HG03469 (cell line): Measurements from ENCODE around the gene METTL9.
"Not testable (repeated sequence)": the region's sequence is repeated elsewhere in the genome, so short reads cannot be mapped to it uniquely, and the experiment has no call there.

Experiments
- ATAC-seq: cut with Tn5 transposase; IDR thresholded peaks from one replicate; pipeline ENCODE4 v1.9.1; 2021; ENCODE audit warnings: mild to moderate bottlenecking, moderate library complexity, moderate number of reproducible peaks; ENCODE audit not compliant: unreplicated experiment

METTL9 gene

GRCh38 chr16:21599122-21600030 lies at the start of gene METTL9:
TSS of gene METTL9 (plus strand) at chr16:21599577. CDS start at chr16:21599734, 157 bp downstream.
- peak; percentile 68 for ATAC-seq

DNA sequence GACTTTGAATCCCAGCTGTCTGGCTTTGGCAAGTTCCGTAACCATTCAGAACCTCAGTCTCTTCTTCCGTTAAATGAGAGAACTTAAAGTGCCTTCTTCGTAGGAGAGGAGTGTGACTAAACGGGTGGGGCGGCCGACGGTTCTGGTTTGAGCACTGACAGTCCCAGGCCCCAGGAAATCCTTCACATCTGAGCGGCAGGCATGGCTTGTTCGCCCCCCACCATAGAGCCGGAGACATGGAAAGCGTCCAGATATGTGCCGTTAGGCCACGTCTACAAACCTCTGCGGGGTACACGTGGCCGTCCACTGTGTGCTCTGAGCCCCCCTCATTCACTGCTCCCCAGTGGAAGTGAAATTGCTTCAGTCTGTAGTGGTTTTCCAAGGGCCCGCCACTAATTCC lies 49.4 kb upstream of the METTL9 start:
- ATAC-seq = not testable (repeated sequence)

DNA sequence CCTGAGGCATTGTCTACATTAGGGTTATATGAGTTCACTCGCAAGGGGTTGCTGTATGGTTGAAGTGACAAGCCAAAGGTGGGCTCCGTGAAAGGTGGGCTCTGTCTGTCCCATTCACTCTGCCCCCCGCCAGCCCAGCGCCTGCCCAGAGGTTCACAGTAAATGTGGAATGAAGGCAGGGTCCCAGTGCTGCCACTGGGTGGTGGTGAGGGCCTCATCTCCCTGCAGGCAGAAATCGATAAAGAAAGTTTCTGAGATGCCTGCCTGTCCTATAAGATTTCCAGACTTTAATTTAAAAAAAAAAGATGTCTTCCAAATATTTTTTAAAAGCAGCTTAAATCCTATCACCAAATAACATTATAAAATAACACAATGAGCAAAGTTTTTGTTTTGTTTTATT lies 48.9 kb upstream of the METTL9 start:
- ATAC-seq = not testable (repeated sequence)

DNA sequence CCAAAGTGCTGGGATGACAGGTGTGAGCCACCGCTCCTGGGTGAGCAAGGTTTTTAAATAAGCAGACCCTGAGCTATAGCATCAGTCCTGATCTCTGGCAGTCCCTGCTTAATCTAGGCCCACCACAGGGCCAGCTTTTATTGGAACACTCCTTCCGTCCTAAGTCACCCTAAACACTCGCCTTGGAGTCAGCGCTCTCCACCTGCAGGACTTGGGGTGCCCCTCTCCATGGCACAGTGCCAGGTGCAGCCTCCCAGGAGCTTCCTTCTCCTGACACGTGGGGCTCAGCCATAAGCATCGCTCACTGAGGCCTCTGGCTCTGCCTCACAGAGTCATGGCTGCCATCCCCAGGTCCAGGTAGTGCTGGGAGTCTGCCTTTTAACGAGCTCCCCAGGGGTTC lies 48.3 kb upstream of the METTL9 start:
- not testable (repeated sequence) for ATAC-seq

GRCh38 chr16:21551600-21551999 lies 47.8 kb upstream of the METTL9 start:
- not testable (repeated sequence) for ATAC-seq

DNA sequence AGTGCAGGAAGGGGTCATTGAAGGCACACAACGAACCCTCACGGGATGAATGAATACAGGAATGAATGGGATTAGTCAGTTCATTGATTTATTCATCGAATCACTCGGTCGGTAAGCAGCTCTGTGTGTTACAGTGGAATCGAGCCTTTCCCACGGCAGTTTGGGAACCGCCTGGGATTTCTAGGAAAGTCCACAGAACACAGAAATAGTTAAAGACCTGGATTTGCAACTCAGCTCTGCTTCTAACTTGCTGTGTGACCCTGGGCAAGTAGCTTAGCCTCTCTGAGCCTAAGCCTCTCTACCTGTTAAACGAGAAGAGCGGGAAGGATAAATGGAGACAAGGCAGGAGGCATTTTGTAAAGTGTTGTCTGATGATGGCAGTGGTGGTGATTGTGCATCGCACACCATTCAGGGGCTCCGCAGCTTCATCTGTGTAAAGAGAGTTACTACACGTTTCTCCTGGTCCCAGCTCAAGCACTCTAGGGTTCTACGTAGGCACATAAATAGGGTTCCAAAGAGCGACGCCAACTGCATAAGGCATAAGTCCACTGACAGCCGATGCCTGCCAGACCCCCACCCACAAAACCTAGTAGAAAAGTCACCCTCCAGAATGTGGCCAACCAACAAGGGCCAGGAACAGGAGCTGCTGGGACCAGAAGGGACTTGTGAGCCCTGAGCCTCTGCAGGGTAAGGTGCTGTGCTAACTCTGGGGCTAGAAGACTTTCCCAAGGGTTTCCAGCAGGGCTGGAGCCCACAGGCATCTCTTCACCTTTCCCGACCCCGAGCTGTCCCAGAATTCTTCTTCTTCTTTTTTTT lies 45.7 kb upstream of the METTL9 start:
- not testable (repeated sequence) for ATAC-seq

DNA sequence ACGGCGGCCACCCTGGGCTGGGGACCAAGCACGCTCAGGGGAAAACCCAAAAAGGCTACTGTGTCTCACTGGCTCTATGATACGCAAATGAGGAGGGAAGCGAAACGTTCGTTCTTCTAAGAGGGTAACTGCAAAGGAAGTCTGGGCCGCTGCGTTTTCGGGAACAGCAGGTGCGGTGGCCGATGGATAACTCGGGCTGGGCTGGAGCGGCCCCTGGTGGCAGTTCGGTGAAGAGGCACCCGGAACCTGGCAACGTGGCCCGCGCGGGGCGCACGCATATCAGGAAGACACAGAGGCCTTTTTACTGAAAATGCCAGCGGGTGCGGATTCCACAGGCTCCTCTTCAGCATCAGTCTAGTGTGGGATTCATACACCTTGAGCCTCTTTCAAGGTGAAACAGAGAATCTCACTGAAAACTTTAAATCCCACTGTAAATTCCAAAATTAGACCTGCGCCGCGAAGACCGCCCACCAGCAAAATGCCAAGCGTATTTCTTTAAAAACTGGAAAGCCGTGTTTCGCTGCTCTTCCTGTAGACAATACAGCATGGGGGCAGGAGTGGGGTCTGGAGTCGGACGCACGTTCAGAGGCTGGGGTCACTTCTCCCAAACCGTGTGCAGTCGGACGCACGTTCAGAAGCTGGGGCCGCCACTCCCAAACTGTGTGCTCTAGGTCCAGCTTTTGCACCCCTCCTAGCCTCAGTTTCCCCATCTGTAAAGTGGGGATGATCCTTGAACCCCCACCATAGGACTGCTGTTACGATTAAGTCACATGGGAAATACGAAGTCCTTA lies 44.4 kb upstream of the METTL9 start:
- peak; percentile 87 for ATAC-seq

DNA sequence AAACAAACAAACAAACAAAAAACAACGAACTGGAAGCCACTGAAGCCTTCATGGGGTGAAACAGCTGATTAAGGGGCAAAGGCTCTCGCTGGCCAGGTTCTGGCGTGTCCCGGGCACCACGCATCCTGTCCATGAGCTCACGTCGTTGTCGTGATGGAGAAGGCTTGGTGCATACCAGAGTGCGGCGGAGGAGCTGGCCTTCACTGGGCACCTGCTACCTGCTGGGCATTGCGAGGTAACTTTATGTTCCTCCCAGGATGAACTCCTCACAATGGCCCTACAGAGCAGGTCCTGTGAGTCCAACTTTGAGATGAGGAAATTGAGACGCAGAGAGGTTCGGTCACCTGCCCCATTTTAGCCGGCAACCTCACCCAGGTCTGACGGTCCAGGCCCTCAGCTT lies 43.8 kb upstream of the METTL9 start:
- not testable (repeated sequence) for ATAC-seq

DNA sequence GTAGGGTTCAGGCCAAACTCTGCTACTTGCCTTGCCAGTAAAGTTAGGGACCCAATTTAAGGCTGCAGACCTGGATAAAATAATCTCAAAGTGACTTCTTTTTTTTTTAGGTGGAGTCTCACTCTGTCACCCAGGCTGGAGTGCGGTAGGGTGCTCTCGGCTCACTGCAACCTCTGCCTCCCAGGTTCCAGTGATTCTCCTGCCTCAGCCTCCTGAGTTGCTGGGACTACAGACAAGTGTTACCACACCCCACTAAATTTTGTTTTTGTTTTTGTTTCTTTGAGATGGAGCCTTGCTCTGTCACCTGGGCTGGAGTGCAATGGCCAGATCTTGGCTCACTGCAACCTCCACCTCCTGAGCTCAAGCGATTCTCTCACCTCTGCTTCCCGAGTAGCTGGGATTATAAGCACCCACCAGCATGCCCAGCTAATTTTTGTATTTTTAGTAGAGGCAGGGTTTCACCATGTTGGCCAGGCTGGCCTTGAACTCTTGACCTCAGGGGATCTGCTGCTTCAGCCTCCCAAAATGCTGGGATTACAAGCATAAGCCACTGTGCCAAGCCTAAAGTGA lies 43.3 kb upstream of the METTL9 start:
- not testable (repeated sequence) for ATAC-seq

- ATAC-seq = not testable (repeated sequence)
Observed at GRCh38 chr16:21556651-21557241, 42.6 kb upstream of the METTL9 start.

DNA sequence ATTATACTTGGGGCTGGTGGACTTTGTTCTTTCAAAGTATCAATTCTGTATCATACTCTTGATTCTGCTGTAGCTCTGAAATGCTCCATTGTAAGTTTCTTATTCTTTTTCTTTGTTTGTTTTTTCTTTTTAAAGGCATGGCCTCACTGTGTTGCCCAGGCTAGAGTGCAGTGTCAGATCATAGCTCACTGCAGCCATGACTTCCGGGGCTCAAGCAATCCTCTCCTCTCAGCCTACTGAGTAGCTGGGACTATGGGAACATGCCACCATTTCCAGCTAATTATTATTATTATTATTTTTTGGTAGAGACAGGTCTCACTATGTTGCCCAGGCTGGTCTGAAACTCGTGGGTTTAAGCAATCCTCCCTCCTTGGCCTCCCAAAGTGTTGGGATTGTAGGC lies 38.9 kb upstream of the METTL9 start:
- ATAC-seq = no peak

GRCh38 chr16:21563676-21564075 lies 35.7 kb upstream of the METTL9 start:
- ATAC-seq = no peak

DNA sequence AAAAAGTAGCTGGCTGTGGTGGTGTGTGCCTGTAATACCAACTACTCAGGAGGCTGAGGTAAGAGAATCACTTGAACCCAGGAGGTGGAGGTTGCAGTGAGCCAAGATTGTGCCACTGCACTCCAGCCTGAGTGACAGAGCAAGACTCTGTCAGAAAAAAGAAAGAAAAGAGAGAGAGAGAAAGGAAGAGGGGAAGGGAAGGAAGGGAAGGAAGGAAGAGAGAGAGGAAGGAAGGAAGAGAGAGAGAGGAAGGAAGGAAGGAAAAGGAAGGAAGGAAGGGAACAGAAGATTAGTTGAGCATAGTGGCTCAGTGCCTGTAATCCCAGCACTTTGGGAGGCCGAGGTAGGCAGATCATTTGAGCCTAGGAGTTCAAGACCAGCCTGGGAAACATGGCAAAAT lies 35.0 kb upstream of the METTL9 start:
- not testable (repeated sequence) for ATAC-seq

- ATAC-seq = no peak
Observed at GRCh38 chr16:21565507-21565860, 33.9 kb upstream of the METTL9 start.

- ATAC-seq = no peak
Observed at GRCh38 chr16:21565861-21566669, 33.3 kb upstream of the METTL9 start.

DNA sequence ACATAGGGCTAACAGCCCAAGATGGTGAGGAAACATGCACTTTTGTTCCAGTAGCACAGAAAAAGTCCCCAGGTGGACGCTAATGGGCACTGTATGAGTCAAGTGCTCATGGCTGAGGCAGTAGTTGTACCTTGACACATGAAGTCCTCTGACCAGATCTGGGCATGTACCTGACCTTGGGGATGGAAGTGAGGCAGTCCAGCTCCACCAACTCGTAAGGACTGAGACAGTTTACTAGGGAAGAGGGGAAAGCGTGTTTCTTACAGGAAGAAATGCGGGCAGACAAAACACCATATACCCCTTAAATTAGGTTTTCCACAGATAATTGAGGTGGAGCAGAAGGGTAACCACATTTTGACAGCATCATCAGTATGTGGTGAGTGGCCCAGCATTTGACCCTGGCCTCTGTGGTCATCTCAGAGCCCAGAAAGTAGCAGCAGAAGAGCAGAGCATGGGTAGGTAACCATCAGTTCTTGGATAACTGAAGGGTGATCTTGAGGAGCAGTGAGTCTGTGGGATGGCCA lies 32.4 kb upstream of the METTL9 start:
- ATAC-seq = no peak

- not testable (repeated sequence) for ATAC-seq
Observed at GRCh38 chr16:21567496-21567895, 31.9 kb upstream of the METTL9 start.

GRCh38 chr16:21568502-21569189 lies 30.7 kb upstream of the METTL9 start:
- ATAC-seq = no peak

GRCh38 chr16:21570676-21571017 lies 28.7 kb upstream of the METTL9 start:
- no peak for ATAC-seq
